ENCODE measurements around the gene TRIO. TPM values are rescaled to one million over a fixed set of nuclear protein-coding genes. Genes with fewer than 3 reads are reported as not detected.

TRIO gene
- total and polyA plus RNA-seq, 2 of the 8 experiments (the other 6 are each of a cell fraction or from before 2014, with no cell fraction given): 35.1 to 69.1 TPM

DNA sequence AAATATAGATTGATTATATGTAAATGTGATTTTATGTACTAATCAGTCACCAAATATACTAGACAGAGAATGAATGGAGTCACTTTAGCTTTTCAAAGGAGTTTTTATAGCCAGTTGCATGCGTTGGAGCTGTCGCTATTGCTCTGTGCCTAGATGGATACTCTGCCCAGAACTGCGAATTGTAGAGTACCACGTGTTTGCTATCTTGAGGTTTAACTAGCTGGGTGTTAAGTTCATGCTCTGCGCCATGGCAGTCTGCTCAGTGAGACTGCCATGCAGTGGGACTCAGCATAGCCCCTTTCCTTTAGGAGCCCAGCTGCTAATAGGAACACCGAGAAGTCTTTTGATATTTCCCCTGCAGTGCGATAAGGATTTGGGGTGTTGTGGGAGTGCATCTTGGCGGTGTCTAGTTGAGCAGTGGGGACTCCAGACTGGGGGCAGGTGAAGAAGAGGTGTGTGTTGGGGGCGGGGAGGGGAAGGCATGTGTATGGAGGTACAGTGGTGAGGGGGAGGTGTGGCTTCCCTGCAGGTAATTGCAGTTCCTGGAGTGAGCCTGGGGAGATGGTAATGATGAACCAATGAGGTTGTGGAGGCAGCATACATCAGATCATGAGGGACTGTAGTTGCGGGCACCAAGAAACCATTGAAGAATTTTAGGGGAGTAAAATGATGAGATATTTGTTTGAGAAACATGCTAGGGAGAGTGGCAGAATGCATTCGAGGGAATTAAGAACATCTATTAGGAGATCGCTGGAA lies 118.9 kb downstream of the TRIO start (continued):
- TF ChIP-seq E2F6 (IDR thresholded peaks at IDR 0.05): peak; percentile 20; the same call in 1 of the 2 replicates
- TF ChIP-seq TCF12 (IDR thresholded peaks at IDR 0.05; ENCODE audit: low read depth, low read length): no peak
- no peak for TF ChIP-seq JUN (IDR thresholded peaks at IDR 0.05; ENCODE audit: low read depth, low read length)
- TF ChIP-seq NANOG (IDR thresholded peaks at IDR 0.05; ENCODE audit: insufficient read depth, low read depth, low read length, poor library complexity, severe bottlenecking): no peak
